BE2C (cell line): Measurements from ENCODE around the gene UBE2O. TPM values are rescaled to one million over a fixed set of nuclear protein-coding genes. Genes with fewer than 3 reads are reported as not detected.

Source experiments
- DNase-seq: peaks from one replicate; pipeline ENCODE4 v3.0.0-alpha.2; 2020
- H3K27me3 ChIP-seq: fragments of 250-450 bp; sonication (Bioruptor Pico); 2 replicates; pipeline ENCODE4 v1.5.1; 2020; ENCODE audit warnings: mild to moderate bottlenecking
- H3K36me3 ChIP-seq: fragments of 250-450 bp; sonication (Bioruptor Pico); 2 replicates; pipeline ENCODE4 v1.5.1; 2020; ENCODE audit warnings: mild to moderate bottlenecking
- H3K4me1 ChIP-seq: fragments of 250-450 bp; sonication (Bioruptor Pico); 2 replicates; pipeline ENCODE4 v1.5.1; 2020
- H3K4me3 ChIP-seq: 2 replicates; pipeline ENCODE4 v1.5.1; 2011; ENCODE audit warnings: low read depth, low read length
- H3K9me3 ChIP-seq: fragments of 250-450 bp; sonication (Bioruptor Pico); 2 replicates; pipeline ENCODE4 v1.5.1; 2020
- polyA plus RNA-seq: library from polyadenylated mRNA; unstranded; fragments of >200 nt; gene quantifications from one replicate; pipeline ENCODE4 v1.2.1, GENCODE V29; 2012; ENCODE audit warnings: low read depth, missing spikeins; ENCODE audit not compliant: insufficient read length, insufficient read depth
- TF ChIP-seq, protein P1 (sequence below): IDR thresholded peaks from 2 replicates; pipeline ENCODE4 v1.5.1; 2012; ENCODE audit warnings: mild to moderate bottlenecking, low read depth, low read length

Gene UBE2O
- 117 TPM for polyA plus RNA-seq

DNA sequence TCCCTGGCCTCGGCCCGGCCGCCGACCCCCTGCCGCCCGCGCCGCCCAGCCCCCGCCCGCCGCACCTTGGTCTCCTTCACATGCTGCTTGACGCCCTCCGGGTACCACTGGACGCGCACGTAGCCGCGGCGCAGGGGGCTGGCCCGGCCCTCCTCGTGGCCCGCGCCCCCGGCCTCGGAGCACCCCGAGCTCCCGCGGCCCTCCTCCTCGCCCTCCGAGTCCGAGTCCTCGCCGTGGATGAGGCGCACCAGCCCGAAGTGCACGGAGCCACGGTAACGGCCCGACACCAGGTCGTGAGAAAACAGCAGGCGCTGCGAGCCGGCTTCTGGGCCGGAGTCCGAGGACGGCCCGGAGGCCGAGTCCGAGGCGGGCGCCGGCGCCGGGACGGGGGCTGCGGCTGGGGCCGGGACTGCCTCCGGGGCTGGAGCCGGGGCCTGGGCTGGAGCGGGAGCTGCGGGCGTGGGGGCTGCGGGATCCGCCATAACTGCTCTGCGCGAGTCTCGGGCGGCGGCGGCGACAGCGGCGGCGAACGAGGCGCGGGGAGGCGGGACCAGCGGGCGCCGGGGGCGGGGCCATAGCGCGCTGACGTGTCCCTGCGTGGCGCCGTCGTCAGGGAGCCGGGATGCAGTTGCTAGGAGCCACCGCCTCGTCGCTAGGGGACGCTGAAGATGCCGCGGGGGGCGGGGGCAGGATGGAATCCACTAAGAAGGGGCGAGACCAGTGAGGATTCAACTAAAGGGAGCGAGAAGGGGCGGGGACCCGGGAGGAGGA is at the start of gene UBE2O:
Gene UBE2O (minus strand): TSS at position 493 of the 771 bp plus-strand sequence. CDS start 11 bp downstream, at position 482.
- Histone ChIP-seq H3K9me3 (no peaks in the 10 kb centered on the region), H3K27me3 (no peaks in the 10 kb centered on the region), H3K4me3 (peak within 1 kb of the TSS; percentile 79), H3K4me1 (peaks cover 13% of the 10 kb centered on the region), H3K36me3 (peaks cover 5% of the 10 kb centered on the region; the same call in 1 of the 2 replicates)
- DNase-seq, result peak; percentile 95
- TF ChIP-seq, protein P1, sequence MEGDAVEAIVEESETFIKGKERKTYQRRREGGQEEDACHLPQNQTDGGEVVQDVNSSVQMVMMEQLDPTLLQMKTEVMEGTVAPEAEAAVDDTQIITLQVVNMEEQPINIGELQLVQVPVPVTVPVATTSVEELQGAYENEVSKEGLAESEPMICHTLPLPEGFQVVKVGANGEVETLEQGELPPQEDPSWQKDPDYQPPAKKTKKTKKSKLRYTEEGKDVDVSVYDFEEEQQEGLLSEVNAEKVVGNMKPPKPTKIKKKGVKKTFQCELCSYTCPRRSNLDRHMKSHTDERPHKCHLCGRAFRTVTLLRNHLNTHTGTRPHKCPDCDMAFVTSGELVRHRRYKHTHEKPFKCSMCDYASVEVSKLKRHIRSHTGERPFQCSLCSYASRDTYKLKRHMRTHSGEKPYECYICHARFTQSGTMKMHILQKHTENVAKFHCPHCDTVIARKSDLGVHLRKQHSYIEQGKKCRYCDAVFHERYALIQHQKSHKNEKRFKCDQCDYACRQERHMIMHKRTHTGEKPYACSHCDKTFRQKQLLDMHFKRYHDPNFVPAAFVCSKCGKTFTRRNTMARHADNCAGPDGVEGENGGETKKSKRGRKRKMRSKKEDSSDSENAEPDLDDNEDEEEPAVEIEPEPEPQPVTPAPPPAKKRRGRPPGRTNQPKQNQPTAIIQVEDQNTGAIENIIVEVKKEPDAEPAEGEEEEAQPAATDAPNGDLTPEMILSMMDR, result peak; percentile 41

DNA sequence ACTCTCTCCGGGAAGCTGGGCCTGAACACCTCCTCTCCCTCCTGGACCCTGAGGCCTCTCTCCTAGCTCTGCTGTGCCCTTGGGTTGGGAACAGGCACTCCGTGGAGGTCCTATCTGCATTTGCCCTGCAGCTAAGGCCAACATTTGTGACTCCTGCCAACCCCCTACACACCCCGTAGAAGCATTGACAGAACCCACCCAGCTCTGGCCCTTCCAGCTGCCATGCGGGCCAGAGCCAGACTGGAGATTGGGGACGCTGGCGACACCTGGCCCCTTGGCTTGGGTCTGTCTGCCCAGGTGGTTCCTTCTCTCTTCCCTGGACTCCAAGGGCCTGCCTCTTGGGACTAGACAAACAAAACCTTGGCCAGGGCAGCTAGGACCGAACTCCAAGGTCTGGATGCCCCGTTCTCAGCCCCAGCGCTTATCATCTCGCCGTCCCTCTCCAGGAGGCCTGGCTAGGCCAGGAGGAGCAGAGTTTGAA is 48.9 kb upstream of the UBE2O start:
- DNase-seq, result no peak
- TF ChIP-seq, protein P1, result no peak
- Histone ChIP-seq H3K4me1 (peaks cover 19% of the 10 kb centered on the region), H3K4me3 (peak overlapping the region; percentile 64), H3K9me3 (no peaks in the 10 kb centered on the region), H3K27me3 (no peaks in the 10 kb centered on the region), H3K36me3 (no peaks in the 10 kb centered on the region)

DNA sequence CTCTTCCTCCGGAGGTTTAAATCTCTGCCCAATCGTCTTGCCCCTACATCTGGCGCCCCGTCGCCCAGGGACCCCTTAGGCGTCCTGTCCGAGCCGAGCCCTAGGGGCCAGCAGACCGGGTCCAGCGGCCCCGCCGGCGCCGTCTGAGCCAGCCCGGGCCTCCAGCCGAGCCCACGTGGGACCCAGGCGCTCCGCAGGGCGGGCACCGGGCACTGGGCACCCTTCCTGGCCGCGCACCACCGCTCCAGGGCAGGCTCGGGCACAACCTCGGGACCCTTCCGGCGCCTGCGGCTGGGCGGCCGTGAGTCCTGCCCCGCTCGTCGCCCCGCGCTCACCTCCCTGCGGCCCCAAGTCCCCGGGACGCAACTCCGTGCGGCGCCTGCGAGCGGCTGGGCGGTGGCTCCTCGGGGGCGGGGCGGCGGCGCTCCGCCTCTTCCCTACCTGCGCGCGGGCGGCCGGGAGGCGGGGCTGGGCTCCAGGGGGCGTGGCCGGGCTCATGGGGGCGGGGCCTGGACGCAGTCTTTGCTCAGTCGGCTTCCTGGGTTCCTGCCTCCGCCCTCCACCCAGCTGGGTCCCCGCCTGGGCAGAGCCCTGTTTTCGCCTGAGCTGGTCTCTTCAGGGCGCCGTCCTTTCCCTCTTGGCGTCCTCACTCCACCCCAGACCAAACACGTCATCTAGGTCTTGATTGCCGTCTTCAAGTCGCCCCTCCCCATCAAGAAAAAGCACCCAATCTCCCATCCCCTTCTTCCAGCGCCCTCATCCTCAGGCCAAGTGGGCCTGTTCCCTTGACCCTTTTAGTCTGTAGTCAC is 48.3 kb upstream of the UBE2O start, which contains the start of gene RHBDF2:
Gene RHBDF2 (minus strand): TSS at position 406 of the 809 bp plus-strand sequence. CDS start 19,899 bp downstream, outside the sequence.
- no peaks in the 10 kb centered on the region for H3K9me3 ChIP-seq
- TF ChIP-seq, protein P1, result no peak
- H3K27me3 ChIP-seq, result no peaks in the 10 kb centered on the region
- peak within 1 kb of the TSS; percentile 64 for H3K4me3 ChIP-seq
- peaks cover 16% of the 10 kb centered on the region for H3K4me1 ChIP-seq
- H3K36me3 ChIP-seq, result no peaks in the 10 kb centered on the region
- DNase-seq, result peak; percentile 87

GRCh38 chr17:76500747-76501017 is 47.7 kb upstream of the UBE2O start:
- DNase-seq, result no peak
- H3K4me3 ChIP-seq, result peak overlapping the region; percentile 64
- no peaks in the 10 kb centered on the region for H3K9me3 ChIP-seq
- H3K36me3 ChIP-seq, result no peaks in the 10 kb centered on the region
- peaks cover 16% of the 10 kb centered on the region for H3K4me1 ChIP-seq
- TF ChIP-seq, protein P1, result no peak
- no peaks in the 10 kb centered on the region for H3K27me3 ChIP-seq

DNA sequence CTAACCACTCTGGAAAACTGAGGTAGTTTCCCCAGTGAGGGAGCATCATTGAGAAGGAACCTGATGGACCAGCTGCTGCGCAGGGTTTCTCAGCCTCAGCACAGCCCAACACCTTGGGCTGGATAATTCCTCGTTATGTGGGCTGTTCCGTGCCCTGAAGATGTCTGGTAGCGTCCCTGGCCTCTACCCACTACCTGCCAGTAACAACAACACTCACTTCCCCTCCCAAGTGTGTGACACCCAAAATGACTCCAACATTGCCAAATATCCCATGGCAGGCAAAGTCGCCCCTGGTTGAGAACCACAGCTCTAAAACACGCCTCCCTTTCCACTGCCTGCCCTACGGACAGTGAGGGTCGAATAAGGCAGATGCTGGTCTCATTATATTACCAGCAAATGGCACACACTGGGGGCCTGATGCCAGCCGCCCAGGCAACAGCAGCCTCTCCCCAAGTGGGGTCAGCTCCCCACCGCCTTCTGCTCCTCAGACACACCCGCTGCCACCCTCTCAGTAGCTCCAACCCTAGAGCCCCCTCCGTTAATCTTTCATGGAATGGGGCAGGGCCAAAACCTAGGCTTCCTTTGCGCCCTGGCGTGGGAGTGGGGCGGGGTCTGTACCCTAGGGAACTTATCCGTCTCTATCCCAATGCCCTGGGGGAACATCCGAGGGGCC is 47.3 kb upstream of the UBE2O start:
- TF ChIP-seq, protein P1, result no peak
- DNase-seq, result no peak

More for the DNA sequence above, 47.3 kb upstream of the UBE2O start:
- peak overlapping the region; percentile 64 for H3K4me3 ChIP-seq
- no peaks in the 10 kb centered on the region for H3K9me3 ChIP-seq
- peaks cover 16% of the 10 kb centered on the region for H3K4me1 ChIP-seq
- no peaks in the 10 kb centered on the region for H3K27me3 ChIP-seq
- no peaks in the 10 kb centered on the region for H3K36me3 ChIP-seq
